Peyer's patch (tissue), 4 donors: ENCODE results near the gene HADHB.

Source experiments
- POLR2A ChIP-seq, 2 donors: fragments of 450-650 bp; IDR thresholded peaks; one replicate each; pipeline ENCODE4 v1.5.1; 2017; ENCODE audit warnings: antibody characterized with exemption in 2 of 2, mild to moderate bottlenecking in 2 of 2, moderate library complexity in 2 of 2
- TF ChIP-seq, protein P1 (sequence below), 6 experiments: fragments of 450-650 bp in 4 of 6; fragments of 200-600 bp in 2 of 6; sonication (generic) in 1 of 6; IDR thresholded peaks; one replicate each; pipeline ENCODE4 v1.5.1; 2017 to 2019; ENCODE audit warnings: antibody characterized with exemption in 6 of 6, mild to moderate bottlenecking in 3 of 6, moderate library complexity in 1 of 6

DNA sequence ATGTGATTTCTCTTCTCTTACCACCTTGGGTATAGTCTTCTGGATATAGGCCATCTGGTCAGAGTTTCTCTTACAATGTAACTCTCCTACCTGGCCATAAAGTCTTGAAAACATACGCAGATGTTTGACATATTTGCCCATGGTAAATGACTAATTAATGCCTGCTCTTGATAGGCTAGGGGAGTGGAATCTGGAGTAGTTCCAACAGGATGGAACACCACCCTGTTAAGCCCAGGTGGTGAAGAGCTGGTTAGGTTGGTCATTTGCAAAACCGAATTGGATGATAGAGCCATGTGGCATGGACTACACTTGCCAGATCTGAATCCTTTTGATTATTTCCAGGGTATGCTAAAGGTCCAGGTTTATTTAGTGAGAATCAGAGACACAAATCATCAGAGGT, 36.5 kb downstream of the HADHB start:
- TF ChIP-seq, protein P1, sequence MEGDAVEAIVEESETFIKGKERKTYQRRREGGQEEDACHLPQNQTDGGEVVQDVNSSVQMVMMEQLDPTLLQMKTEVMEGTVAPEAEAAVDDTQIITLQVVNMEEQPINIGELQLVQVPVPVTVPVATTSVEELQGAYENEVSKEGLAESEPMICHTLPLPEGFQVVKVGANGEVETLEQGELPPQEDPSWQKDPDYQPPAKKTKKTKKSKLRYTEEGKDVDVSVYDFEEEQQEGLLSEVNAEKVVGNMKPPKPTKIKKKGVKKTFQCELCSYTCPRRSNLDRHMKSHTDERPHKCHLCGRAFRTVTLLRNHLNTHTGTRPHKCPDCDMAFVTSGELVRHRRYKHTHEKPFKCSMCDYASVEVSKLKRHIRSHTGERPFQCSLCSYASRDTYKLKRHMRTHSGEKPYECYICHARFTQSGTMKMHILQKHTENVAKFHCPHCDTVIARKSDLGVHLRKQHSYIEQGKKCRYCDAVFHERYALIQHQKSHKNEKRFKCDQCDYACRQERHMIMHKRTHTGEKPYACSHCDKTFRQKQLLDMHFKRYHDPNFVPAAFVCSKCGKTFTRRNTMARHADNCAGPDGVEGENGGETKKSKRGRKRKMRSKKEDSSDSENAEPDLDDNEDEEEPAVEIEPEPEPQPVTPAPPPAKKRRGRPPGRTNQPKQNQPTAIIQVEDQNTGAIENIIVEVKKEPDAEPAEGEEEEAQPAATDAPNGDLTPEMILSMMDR (IDR thresholded peaks at IDR 0.05), result no peak
- no peak for TF ChIP-seq POLR2A (IDR thresholded peaks at IDR 0.05)
